Spleen (tissue), 11 donors: ENCODE data around the gene MGMT. TPM values are rescaled to one million over a fixed set of nuclear protein-coding genes. Genes with fewer than 3 reads are reported as not detected.

Experiments used
- DNase-seq: peaks from one replicate; pipeline ENCODE4 v3.0.0-alpha.2; 2020
- H3K27ac ChIP-seq, 8 donors: fragments of 200-600 bp; sonication (generic) in 7 of 8; 1 replicate in 4 of 8; 2 replicates in 4 of 8; pipeline versions ENCODE4 v1.5.0 to v1.8.0; 2016 to 2021; ENCODE audit warnings: inconsistent platforms in 4 of 8, mild to moderate bottlenecking in 4 of 8, moderate library complexity in 1 of 8
- H3K27me3 ChIP-seq, 7 donors: fragments of 200-600 bp; sonication (generic) in 6 of 7; replicated peaks in 1 of 7; 1 replicate in 4 of 7; 2 replicates in 3 of 7; pipeline versions ENCODE4 v1.5.0 to v1.8.0; 2016 to 2021; ENCODE audit warnings: inconsistent platforms in 3 of 7, mild to moderate bottlenecking in 1 of 7
- H3K36me3 ChIP-seq, 6 donors: fragments of 200-600 bp; sonication (generic) in 5 of 6; 1 replicate in 4 of 6; 2 replicates in 2 of 6; pipeline versions ENCODE4 v1.5.0 to v1.8.0; 2016 to 2021; ENCODE audit warnings: inconsistent platforms in 2 of 6
- H3K4me1 ChIP-seq, 6 donors: fragments of 200-600 bp; sonication (generic) in 5 of 6; 1 replicate in 3 of 6; 2 replicates in 3 of 6; pipeline versions ENCODE4 v1.5.0 to v1.8.0; 2016 to 2021; ENCODE audit warnings: inconsistent platforms in 3 of 6
- H3K4me3 ChIP-seq, 8 donors: fragments of 200-600 bp; sonication (generic) in 7 of 8; 1 replicate in 4 of 8; 2 replicates in 4 of 8; pipeline versions ENCODE4 v1.5.0 to v1.8.0; 2016 to 2021; ENCODE audit warnings: inconsistent platforms in 4 of 8, mild to moderate bottlenecking in 4 of 8, moderate library complexity in 2 of 8
- H3K9me3 ChIP-seq, 8 donors: fragments of 200-600 bp; sonication (generic) in 7 of 8; 1 replicate in 4 of 8; 2 replicates in 4 of 8; pipeline versions ENCODE4 v1.5.0 to v1.8.0; 2016 to 2021; ENCODE audit warnings: inconsistent platforms in 4 of 8
- POLR2A ChIP-seq, 3 donors: fragments of 450-650 bp; IDR thresholded peaks; one replicate each; pipeline ENCODE4 v1.5.1; 2017; ENCODE audit warnings: antibody characterized with exemption in 3 of 3, mild to moderate bottlenecking in 1 of 3
- POLR2AphosphoS5 ChIP-seq, 3 donors: sonication (generic); formaldehyde crosslinking; IDR thresholded peaks; one replicate each; pipeline ENCODE4 v1.5.1; 2017; ENCODE audit warnings: antibody characterized with exemption in 3 of 3
- WGBS, 5 donors: extraction: QIAGEN DNeasy Blood & Tissue Kit in 3 of 5; methylation state at CpG; one replicate each; pipeline versions ENCODE4 v1.1.5 to v1.1.7; 2013 to 2018; 5-methylcytosine and 5-hydroxymethylcytosine counted together
- intact Hi-C: fragments of 100-400 bp; cut with DNase I; formaldehyde crosslinking; loops from one replicate; pipeline ENCODE4 v1.15.0; 2023; ENCODE audit warnings: low total_unique reads
- polyA plus RNA-seq, 3 donors: library from polyadenylated mRNA; stranded (reverse); fragments of 200-250 nt; gene quantifications; one replicate each; pipeline ENCODE4 v1.2.1, GENCODE V29; 2013
- total RNA-seq, 7 donors: library from RNA; depleted of rRNA in 3 of 7; stranded (reverse); fragments of >200 nt in 3 of 7; fragmentation: NEBNext Ultra II Directional in 4 of 7; extraction: Animal tissue kit (Norgen Biotek cat#: 25700) in 4 of 7; gene quantifications; one replicate each; pipeline versions ENCODE4 v1.1.0 to v1.2.1, GENCODE V29; 2016 to 2021
- TF ChIP-seq, protein P1 (sequence below), 11 experiments: fragments of 200-600 bp in 7 of 11; fragments of 450-650 bp in 4 of 11; sonication (generic) in 4 of 11; IDR thresholded peaks in 8 of 11; conservative IDR thresholded peaks in 3 of 11; 1 replicate in 7 of 11; 2 replicates in 4 of 11; pipeline versions ENCODE4 v1.4.0 to v1.8.0; 2016 to 2021; ENCODE audit warnings: antibody characterized with exemption in 11 of 11, inconsistent platforms in 4 of 11, mild to moderate bottlenecking in 1 of 11
- donor health status: healthy with polysubstance abuse.
- donor health status: DM: no; HTN: no; CAD: no; lungs with moderate emphysema.
- donor health status: DM: no; HTN: no; CAD: no.
- donor health status: Bipolar disorder and iron deficiency.
- donor health status: healthy.
- donor health status: DM: no; HTN: no; CAD: no.
- donor health status: DM: yes; HTN: yes; CAD: no.

MGMT gene
- total and polyA plus RNA-seq, 10 donors, result 14.3 to 33.4 (median 21.7) TPM

DNA sequence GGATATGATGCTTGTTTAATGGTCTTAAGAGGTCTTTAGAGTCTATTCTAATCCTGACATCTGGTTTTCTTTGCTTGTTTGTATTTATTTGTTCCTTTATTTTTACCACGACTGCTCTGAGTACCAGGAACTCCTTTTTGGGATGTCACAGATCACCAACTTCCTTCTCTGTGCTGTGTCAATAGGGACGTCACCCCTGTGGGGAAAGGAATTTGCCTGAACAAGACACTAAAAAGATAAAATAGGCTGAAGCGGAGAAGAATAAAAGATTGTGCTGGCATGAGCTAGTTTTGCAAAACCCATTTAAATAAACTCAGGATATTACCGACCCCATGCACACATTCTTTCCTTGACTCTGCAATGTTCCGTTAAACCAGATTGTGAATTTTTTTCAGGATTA is 27.7 kb downstream of the MGMT start:
- peaks cover 10 to 52% (median 39%) of the 10 kb centered on the region in 8 donors for H3K9me3 ChIP-seq
- no peak for DNase-seq
- H3K27ac ChIP-seq, result no peak overlapping the region
- no peaks in the 10 kb centered on the region for H3K27me3 ChIP-seq
- no peak overlapping the region for H3K4me3 ChIP-seq
- TF ChIP-seq POLR2AphosphoS5 (IDR thresholded peaks at IDR 0.05) (no peak), POLR2A (IDR thresholded peaks at IDR 0.05) (no peak)
- TF ChIP-seq, protein P1, sequence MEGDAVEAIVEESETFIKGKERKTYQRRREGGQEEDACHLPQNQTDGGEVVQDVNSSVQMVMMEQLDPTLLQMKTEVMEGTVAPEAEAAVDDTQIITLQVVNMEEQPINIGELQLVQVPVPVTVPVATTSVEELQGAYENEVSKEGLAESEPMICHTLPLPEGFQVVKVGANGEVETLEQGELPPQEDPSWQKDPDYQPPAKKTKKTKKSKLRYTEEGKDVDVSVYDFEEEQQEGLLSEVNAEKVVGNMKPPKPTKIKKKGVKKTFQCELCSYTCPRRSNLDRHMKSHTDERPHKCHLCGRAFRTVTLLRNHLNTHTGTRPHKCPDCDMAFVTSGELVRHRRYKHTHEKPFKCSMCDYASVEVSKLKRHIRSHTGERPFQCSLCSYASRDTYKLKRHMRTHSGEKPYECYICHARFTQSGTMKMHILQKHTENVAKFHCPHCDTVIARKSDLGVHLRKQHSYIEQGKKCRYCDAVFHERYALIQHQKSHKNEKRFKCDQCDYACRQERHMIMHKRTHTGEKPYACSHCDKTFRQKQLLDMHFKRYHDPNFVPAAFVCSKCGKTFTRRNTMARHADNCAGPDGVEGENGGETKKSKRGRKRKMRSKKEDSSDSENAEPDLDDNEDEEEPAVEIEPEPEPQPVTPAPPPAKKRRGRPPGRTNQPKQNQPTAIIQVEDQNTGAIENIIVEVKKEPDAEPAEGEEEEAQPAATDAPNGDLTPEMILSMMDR (IDR thresholded peaks at IDR 0.05 in 8 of 11, conservative IDR thresholded peaks at IDR 0.05 in 3 of 11), result no peak
- 71 to 81% (median 73%) methylated on average over 5 of the region's 5 CpGs for WGBS, 5 donors
- intact Hi-C loops, result no loop called here
- peaks cover 0 to 25% (median 2%) of the 10 kb centered on the region in 6 donors for H3K36me3 ChIP-seq
- H3K4me1 ChIP-seq, result no peaks in the 10 kb centered on the region

DNA sequence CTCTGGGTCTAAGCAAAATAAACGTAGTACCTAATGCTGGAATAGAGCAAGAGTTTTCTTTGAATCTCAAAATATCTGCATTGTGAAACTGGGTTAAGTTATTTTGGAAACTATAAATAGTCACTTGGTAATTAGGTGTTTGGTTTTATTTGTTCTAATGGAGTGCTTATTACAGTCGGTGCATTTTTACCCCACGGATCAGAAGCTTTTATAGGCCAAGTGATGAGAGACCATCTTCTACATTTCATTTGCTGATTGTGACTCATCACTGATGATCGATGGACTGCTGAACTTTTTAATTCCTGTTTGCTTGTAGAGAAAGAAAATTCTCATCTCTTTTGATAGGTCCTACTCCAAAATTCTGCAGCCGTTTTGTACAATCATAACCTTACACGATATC is 28.2 kb downstream of the MGMT start:
- Histone ChIP-seq H3K9me3 (peaks cover 10 to 47% (median 34%) of the 10 kb centered on the region in 8 donors), H3K27me3 (no peaks in the 10 kb centered on the region), H3K36me3 (peaks cover 0 to 25% (median 2%) of the 10 kb centered on the region in 6 donors), H3K27ac (no peak overlapping the region), H3K4me3 (no peak overlapping the region), H3K4me1 (no peaks in the 10 kb centered on the region)
- 90 to 96% (median 93%) methylated on average over 6 of the region's 6 CpGs for WGBS, 5 donors
- TF ChIP-seq, protein P1 (IDR thresholded peaks at IDR 0.05 in 8 of 11, conservative IDR thresholded peaks at IDR 0.05 in 3 of 11), result no peak
- no peak for TF ChIP-seq POLR2A (IDR thresholded peaks at IDR 0.05)
- TF ChIP-seq POLR2AphosphoS5 (IDR thresholded peaks at IDR 0.05), result no peak
- no peak for DNase-seq
- intact Hi-C loops, result no loop called here

DNA sequence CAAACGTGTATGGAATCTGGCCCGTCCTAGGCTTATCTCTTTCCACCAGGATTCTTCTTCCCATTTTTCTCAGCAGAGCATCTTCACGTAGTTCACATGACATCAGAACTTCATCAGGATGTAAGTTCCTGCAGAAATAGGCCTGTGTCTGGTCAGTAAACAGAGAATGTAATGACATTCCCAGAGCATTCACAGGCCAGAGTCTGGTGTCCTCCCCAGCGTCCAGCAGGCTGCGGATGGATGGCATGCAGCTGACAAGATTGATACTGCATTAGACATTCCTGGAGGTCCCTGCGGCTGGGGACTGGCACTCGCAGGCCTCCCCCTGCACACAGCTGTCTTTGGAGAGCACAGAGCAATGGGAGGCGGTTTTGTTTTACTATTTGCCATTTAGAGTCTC is 28.7 kb downstream of the MGMT start:
- H3K27me3 ChIP-seq, result no peaks in the 10 kb centered on the region
- WGBS, 5 donors, result 82 to 88% (median 86%) methylated on average over 8 of the region's 8 CpGs
- no peaks in the 10 kb centered on the region for H3K4me1 ChIP-seq
- no peak for DNase-seq
- H3K27ac ChIP-seq, result no peak overlapping the region
- intact Hi-C loops, result no loop called here
- peaks cover 0 to 29% (median 2%) of the 10 kb centered on the region in 6 donors for H3K36me3 ChIP-seq
- TF ChIP-seq POLR2AphosphoS5 (IDR thresholded peaks at IDR 0.05), result no peak
- no peak for TF ChIP-seq POLR2A (IDR thresholded peaks at IDR 0.05)
- TF ChIP-seq, protein P1 (IDR thresholded peaks at IDR 0.05 in 8 of 11, conservative IDR thresholded peaks at IDR 0.05 in 3 of 11), result no peak
- H3K4me3 ChIP-seq, result no peak overlapping the region
- peaks cover 8 to 42% (median 29%) of the 10 kb centered on the region in 8 donors for H3K9me3 ChIP-seq

DNA sequence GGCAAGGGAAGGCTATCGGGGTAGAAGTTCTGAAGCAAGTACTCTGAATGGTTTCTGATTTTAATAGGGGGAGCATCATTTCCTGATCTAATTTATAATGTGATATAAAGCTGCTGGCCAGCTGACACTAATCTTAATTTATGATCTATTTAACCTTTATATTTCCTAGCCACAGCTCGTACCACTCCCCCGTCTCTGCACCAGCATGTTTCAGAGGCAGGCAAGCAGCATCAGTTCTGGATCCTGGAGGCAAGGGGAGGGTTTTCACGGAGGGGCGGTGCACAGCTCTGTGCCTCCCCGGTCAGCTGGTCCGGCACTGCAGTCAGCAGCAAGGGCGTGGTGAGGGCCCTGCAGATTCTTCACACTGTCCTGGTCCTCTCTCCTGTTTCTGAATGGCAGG is 30.0 kb downstream of the MGMT start:
- H3K27ac ChIP-seq, result no peak overlapping the region
- H3K4me3 ChIP-seq, result no peak overlapping the region
- peaks cover 0 to 29% (median 16%) of the 10 kb centered on the region in 8 donors for H3K9me3 ChIP-seq
- 75 to 86% (median 78%) methylated on average over 8 of the region's 8 CpGs for WGBS, 5 donors
- TF ChIP-seq, protein P1 (IDR thresholded peaks at IDR 0.05 in 8 of 11, conservative IDR thresholded peaks at IDR 0.05 in 3 of 11), result no peak
- TF ChIP-seq POLR2AphosphoS5 (IDR thresholded peaks at IDR 0.05), result peak in 2 of 3 donors; percentile 12 to 46
- TF ChIP-seq POLR2A (IDR thresholded peaks at IDR 0.05), result no peak
- no peak for DNase-seq
- H3K27me3 ChIP-seq, result no peaks in the 10 kb centered on the region
- H3K4me1 ChIP-seq, result peaks cover 0 to 7% (median 0%) of the 10 kb centered on the region in 6 donors
- H3K36me3 ChIP-seq, result peaks cover 0 to 33% (median 2%) of the 10 kb centered on the region in 6 donors
- intact Hi-C loops, result no loop called here
